Small intestine (tissue), 16 donors: ENCODE results near the gene CD33. TPM values are rescaled to one million over a fixed set of nuclear protein-coding genes. Genes with fewer than 3 reads are reported as not detected.
"Not testable (repeated sequence)": the region's sequence is repeated elsewhere in the genome, so short reads cannot be mapped to it uniquely, and the experiment has no call there.

Source experiments
- DNase-seq, 2 donors: peaks; one replicate each; pipeline versions ENCODE4 v3.0.0 to v3.0.0-alpha.2; 2013
- FAIRE-seq: peaks from 2 replicates; lab custom pipeline; 2012; peaks lifted over from hg19 to GRCh38; lab: Jason Lieb, UNC
- H3K27ac ChIP-seq, 3 donors: one replicate each; pipeline ENCODE4 v1.5.1; 2013; ENCODE audit warnings: low read length in 2 of 3, mild to moderate bottlenecking in 2 of 3, control low read depth in 1 of 3, inconsistent platforms in 1 of 3, low read depth in 1 of 3, moderate library complexity in 1 of 3
- H3K27me3 ChIP-seq, 3 donors: one replicate each; pipeline ENCODE4 v1.6.1; 2013; ENCODE audit warnings: low read length in 3 of 3, inconsistent platforms in 1 of 3; ENCODE audit not compliant: control insufficient read depth in 3 of 3, insufficient read depth in 3 of 3
- H3K36me3 ChIP-seq, 3 donors: one replicate each; pipeline ENCODE4 v1.6.1; 2013; ENCODE audit warnings: low read length in 3 of 3, inconsistent platforms in 1 of 3, low read depth in 1 of 3, mild to moderate bottlenecking in 1 of 3, moderate library complexity in 1 of 3; ENCODE audit not compliant: control insufficient read depth in 3 of 3, insufficient read depth in 2 of 3
- H3K4me1 ChIP-seq, 3 donors: one replicate each; pipeline ENCODE4 v1.6.1; 2013; ENCODE audit warnings: low read length in 2 of 3, inconsistent platforms in 1 of 3, low read depth in 1 of 3, mild to moderate bottlenecking in 1 of 3, moderate library complexity in 1 of 3; ENCODE audit not compliant: control insufficient read depth in 3 of 3, insufficient read depth in 2 of 3
- H3K4me3 ChIP-seq, 3 donors: one replicate each; pipeline ENCODE4 v1.5.1; 2013; ENCODE audit warnings: low read length in 3 of 3, control low read depth in 1 of 3, inconsistent platforms in 1 of 3, low read depth in 1 of 3, mild to moderate bottlenecking in 1 of 3, moderate library complexity in 1 of 3
- H3K9me3 ChIP-seq, 2 donors: one replicate each; pipeline ENCODE4 v1.6.1; 2013; ENCODE audit warnings: low read depth in 1 of 2, low read length in 1 of 2; ENCODE audit not compliant: control insufficient read depth in 2 of 2, insufficient read depth in 1 of 2
- WGBS, 3 donors: extraction: QIAGEN DNeasy Blood & Tissue Kit; methylation state at CpG; one replicate each; pipeline ENCODE4 v1.1.7; 2013; 5-methylcytosine and 5-hydroxymethylcytosine counted together
- long read RNA-seq, 10 donors: transcript quantifications; one replicate each; lab custom pipeline, GENCODE V29; 2026
- polyA plus RNA-seq, 4 donors: library from polyadenylated mRNA; stranded (reverse) in 3 of 4; unstranded in 1 of 4; fragments of 200-250 nt in 3 of 4; fragments of 120-200 nt in 1 of 4; gene quantifications; one replicate each; pipeline versions ENCODE4 v1.2.1 to v1.2.3, GENCODE V29; 2013
- donor health status: healthy with polysubstance abuse.
- donor health status: control.
- donor health status: control.
- donor health status: Bipolar disorder and iron deficiency.
- donor health status: healthy.

CD33 gene
- polyA plus RNA-seq, result 1 to 10 TPM in 3 of 4 donors, under 1 TPM in 1; 0.67 to 5.2 (median 4.5) TPM
- long read RNA-seq, donor 1, partial matches to known transcripts, result 0 of 2 reads
- long read RNA-seq, donor 1, other reads (novel, unspliced or antisense), result 0 of 2 reads
- long read RNA-seq, donor 2, result 0 reads
- long read RNA-seq, donor 3, result 0 reads
- long read RNA-seq, donor 4, result 0 reads
- long read RNA-seq, donor 5, result 0 reads
- long read RNA-seq, donor 6, partial matches to known transcripts, result 0 of 1 reads
- long read RNA-seq, donor 6, other reads (novel, unspliced or antisense), result 0 of 1 reads
- long read RNA-seq, donor 7, partial matches to known transcripts, result 0 of 1 reads
- long read RNA-seq, donor 7, other reads (novel, unspliced or antisense), result 0 of 1 reads
- long read RNA-seq, donor 8, result 0 reads
- long read RNA-seq, donor 9, result 0 reads
- long read RNA-seq, donor 10, result 0 reads

DNA sequence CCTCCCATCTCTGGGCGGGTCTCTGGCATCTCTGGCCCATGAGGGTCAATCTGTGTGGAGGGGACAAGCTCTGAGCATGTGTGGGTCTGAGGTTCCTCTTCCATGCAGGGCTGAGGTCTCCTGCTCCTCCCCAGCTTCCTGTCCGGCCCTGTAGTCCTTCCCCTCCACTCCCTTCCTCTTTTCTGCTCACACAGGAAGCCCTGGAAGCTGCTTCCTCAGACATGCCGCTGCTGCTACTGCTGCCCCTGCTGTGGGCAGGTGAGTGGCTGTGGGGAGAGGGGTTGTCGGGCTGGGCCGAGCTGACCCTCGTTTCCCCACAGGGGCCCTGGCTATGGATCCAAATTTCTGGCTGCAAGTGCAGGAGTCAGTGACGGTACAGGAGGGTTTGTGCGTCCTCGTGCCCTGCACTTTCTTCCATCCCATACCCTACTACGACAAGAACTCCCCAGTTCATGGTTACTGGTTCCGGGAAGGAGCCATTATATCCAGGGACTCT is at the start of gene CD33:
Gene CD33, plus strand, starts transcription at position 183 of the 496 bp plus-strand sequence. Its CDS starts 39 bp downstream, at position 222.
- H3K27ac ChIP-seq, H3K27me3 ChIP-seq, FAIRE-seq, H3K9me3 ChIP-seq, H3K36me3 ChIP-seq, H3K4me3 ChIP-seq, H3K4me1 ChIP-seq, DNase-seq: not testable (repeated sequence)
- WGBS, 3 donors, result 55 to 74% (median 67%) methylated on average over 11 of the region's 11 CpGs

DNA sequence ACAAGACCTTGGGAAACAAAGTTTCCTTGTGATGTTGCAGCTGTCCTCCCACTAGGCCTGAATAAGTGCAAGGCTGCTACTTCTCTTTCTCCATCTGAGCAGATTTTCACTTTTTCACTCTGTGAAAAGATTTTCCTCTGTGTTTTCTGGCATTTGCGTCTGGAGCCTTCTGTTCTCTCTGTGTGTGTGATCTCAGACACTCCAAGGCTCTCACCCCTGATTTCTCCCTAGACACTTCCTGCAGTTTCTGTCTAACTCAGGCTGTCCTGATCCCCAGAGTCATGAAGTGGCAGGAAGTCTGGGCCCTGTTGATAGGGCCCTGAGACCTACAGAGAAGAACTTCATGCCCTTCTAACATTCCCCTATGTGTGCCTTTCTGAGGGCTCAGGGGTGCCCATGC is 45.6 kb upstream of the CD33 start:
- no peak overlapping the region for H3K27ac ChIP-seq
- FAIRE-seq (no peak), DNase-seq (no peak)
- 33 to 54% (median 47%) methylated on average over 1 of the region's 1 CpG for WGBS, 3 donors
- H3K27me3 ChIP-seq, result no peaks in the 10 kb centered on the region
- H3K36me3 ChIP-seq, result no peaks in the 10 kb centered on the region
- H3K9me3 ChIP-seq, result no peaks in the 10 kb centered on the region
- H3K4me3 ChIP-seq, result no peak overlapping the region
- H3K4me1 ChIP-seq, result no peaks in the 10 kb centered on the region

DNA sequence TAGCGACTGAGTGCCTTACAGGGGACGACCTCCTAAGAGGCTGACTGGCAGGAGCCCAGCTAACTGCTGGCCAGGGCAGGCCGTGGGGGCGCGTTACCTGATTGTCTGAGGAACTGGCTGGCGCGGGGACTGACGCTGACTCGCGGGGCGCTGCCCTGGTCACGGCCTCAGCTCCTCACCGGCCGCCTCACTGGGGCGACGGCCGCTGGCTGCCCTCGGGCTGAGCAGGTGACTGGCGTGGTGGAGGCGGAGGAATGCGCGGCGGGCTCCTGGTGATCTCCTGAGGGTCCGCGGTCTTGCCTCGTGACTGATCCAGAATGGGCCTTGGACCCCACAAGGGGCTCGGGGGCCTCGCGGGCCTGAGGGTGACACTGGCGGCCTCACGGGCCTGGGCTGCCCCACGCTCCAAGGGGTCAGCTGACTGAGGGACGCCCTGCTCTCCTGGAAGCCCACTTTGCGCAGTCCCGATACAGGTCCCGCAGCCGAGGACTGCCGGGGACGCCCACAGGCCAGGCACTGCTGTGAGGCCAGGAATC is 43.4 kb upstream of the CD33 start:
- H3K9me3 ChIP-seq, result no peaks in the 10 kb centered on the region
- FAIRE-seq (no peak), DNase-seq (no peak)
- no peak overlapping the region for H3K4me3 ChIP-seq
- no peaks in the 10 kb centered on the region for H3K27me3 ChIP-seq
- no peaks in the 10 kb centered on the region for H3K4me1 ChIP-seq
- no peaks in the 10 kb centered on the region for H3K36me3 ChIP-seq
- H3K27ac ChIP-seq, result no peak overlapping the region
- WGBS, 3 donors, result 91 to 93% (median 93%) methylated on average over 33 to 39 of the region's 39 CpGs

DNA sequence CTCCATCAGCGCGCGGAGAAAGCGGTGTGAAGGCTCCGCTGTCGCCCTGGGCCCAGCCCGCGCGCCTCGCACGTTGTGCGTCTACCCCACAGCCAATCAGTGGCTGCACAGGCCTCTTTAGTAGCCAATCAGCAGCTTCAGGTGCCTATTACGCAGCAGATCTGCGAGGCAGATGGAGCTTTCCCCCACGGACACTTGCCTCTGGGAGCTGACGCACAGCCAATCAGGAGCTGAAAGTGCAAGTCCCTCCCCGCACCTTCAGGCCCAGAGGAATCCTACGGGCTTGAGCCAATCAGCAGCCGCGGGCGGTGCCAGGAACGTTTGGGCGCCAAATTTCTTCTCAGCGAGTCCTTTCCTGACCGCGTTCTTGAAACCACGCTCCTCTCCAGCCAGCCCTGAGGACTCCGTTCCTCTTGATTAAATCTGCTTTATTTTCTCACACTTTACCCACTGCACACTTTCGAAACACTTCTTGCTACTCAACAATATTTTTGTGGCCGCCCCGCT is 42.9 kb upstream of the CD33 start:
- no peak overlapping the region for H3K27ac ChIP-seq
- no peaks in the 10 kb centered on the region for H3K36me3 ChIP-seq
- H3K4me3 ChIP-seq, result no peak overlapping the region
- 65 to 76% (median 74%) methylated on average over 27 to 31 of the region's 31 CpGs for whole genome bisulfite sequencing, 3 donors
- no peaks in the 10 kb centered on the region for H3K27me3 ChIP-seq
- no peaks in the 10 kb centered on the region for H3K4me1 ChIP-seq
- H3K9me3 ChIP-seq, result no peaks in the 10 kb centered on the region
- FAIRE-seq, result no peak
- no peak for DNase-seq

DNA sequence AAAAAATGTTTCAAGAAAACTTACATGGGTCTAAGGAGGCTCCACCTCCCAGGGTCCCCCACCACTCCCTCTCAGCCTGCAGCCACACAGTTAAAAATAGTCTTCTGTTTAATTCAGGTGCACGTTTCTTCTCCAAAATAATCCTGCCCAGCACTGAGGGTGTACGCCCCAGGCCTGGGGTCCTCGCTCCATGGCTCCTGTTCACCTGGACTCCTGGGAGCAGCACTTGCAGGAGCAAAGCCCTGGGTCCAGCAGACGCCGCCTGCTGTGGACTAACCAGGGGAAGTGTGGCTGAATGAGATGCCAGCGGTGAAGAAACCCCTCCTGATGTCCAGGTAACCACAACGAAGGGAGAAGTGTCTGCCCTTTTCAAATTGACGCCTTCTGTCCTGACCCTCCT is 41.3 kb upstream of the CD33 start:
- Histone ChIP-seq H3K4me1 (no peaks in the 10 kb centered on the region), H3K27ac (no peak overlapping the region), H3K4me3 (no peak overlapping the region), H3K27me3 (no peaks in the 10 kb centered on the region), H3K9me3 (no peaks in the 10 kb centered on the region), H3K36me3 (no peaks in the 10 kb centered on the region)
- WGBS, 3 donors, result 67 to 79% (median 76%) methylated on average over 8 of the region's 8 CpGs
- no peak for FAIRE-seq
- no peak for DNase-seq

DNA sequence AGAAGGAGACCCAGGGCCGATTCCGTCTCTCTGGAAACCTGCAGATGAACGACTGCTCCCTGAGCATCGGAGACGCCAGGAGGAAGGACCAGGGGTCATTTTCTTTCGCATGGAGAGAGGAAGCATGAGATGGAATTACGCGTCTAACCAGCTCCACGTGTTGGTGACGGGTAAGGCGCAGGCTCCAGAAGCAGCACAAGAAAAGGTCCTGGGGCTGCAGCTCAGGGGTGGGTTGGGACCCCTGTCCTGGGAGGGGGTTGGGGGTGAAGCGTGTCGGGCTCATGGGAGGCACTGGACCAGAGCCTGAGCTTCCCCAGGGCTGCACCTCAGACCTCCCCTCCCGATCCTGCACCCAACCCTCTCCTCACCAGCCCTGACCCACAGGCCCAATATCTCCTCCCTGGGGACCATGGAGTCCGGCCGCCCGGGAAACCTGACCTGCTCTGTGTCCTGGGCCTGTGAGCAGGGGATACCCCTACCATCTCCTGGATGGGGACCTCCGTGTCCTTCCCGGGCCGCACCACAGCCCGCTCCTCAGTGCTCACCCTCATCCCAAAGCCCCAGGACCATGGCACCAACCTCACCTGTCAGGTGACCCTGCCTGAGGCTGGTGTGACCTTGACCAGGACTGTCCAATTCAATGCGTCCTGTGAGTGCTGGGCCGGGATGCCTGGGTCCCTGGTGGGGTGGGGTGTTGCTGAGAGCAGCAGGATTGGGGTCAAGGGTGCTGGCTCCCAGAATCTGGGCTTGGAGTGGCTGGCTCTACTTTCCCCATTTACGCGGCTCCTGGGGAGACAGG is 39.6 kb upstream of the CD33 start:
- H3K4me1 ChIP-seq, result no peaks in the 10 kb centered on the region
- 81 to 87% (median 86%) methylated on average over 25 of the region's 25 CpGs for WGBS, 3 donors
- no peaks in the 10 kb centered on the region for H3K36me3 ChIP-seq
- no peak overlapping the region for H3K27ac ChIP-seq
- H3K27me3 ChIP-seq, result no peaks in the 10 kb centered on the region
- FAIRE-seq (no peak), DNase-seq (no peak)
- H3K4me3 ChIP-seq, result no peak overlapping the region
- no peaks in the 10 kb centered on the region for H3K9me3 ChIP-seq

DNA sequence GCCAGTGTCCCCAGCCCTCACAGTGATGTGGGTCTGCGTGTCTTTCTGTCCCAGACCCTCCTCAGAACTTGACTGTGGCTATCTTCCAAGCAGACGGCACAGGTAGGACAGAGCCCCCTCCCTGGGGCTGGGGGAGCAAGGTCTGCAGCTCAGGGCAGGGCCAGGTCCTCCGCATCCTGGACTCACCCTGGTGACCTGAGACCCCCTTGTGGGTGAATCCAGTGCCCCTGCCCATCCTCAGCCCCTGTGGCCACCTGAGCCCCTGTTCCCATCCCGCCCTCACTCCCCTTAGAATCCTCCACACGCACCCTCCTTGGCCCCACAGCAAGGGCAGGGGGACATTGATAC is 39.0 kb upstream of the CD33 start:
- H3K27ac ChIP-seq, result no peak overlapping the region
- no peaks in the 10 kb centered on the region for H3K9me3 ChIP-seq
- FAIRE-seq, result no peak
- DNase-seq, result no peak
- H3K4me3 ChIP-seq, result no peak overlapping the region
- no peaks in the 10 kb centered on the region for H3K4me1 ChIP-seq
- 80 to 85% (median 82%) methylated on average over 5 of the region's 5 CpGs for WGBS, 3 donors
- no peaks in the 10 kb centered on the region for H3K27me3 ChIP-seq
- H3K36me3 ChIP-seq, result no peaks in the 10 kb centered on the region

DNA sequence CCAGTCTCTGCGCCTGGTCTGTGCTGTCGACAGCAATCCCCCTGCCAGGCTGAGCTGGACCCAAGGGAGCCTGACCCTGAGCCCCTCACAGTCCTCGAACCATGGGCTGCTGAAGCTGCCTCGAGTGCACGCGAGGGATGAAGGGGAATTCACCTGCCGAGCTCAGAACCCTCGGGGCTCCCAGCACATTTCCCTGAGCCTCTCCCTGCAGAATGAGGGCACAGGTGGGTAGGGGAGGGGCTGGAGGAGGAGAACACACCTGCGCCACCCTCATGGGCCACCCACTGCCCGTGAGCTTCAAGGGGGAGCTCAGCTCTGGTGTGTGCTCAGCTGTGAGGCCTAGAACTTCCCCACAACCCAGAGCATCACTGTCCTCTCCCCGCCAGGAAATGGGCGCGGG is 38.6 kb upstream of the CD33 start:
- WGBS, 3 donors, result 60 to 67% (median 63%) methylated on average over 13 of the region's 13 CpGs
- no peak for FAIRE-seq

More for the DNA sequence above, 38.6 kb upstream of the CD33 start:
- Histone ChIP-seq H3K9me3 (no peaks in the 10 kb centered on the region), H3K36me3 (no peaks in the 10 kb centered on the region), H3K27ac (no peak overlapping the region), H3K27me3 (no peaks in the 10 kb centered on the region), H3K4me1 (no peaks in the 10 kb centered on the region), H3K4me3 (no peak overlapping the region)
- no peak for DNase-seq
